OCI-LY7 (cell line): ENCODE measurements around the gene CACNA1D.

ENCODE experiments used
- CTCF ChIP-seq: fragments of 200-600 bp; sonication (generic); conservative IDR thresholded peaks from 2 replicates; pipeline ENCODE4 v1.5.1; 2014; ENCODE audit warnings: mild to moderate bottlenecking, antibody characterized with exemption, low read length, moderate library complexity, mixed read lengths
- EZH2phosphoT487 ChIP-seq: fragments of 200-600 bp; sonication (generic); IDR thresholded peaks from 2 replicates; pipeline ENCODE4 v1.6.1; 2018; ENCODE audit warnings: low read depth, borderline replicate concordance, mild to moderate bottlenecking, mixed run types, antibody characterized with exemption, low read length, moderate library complexity, mixed read lengths

GRCh38 chr3:53777468-53777867 is 283.1 kb downstream of the CACNA1D start:
- TF ChIP-seq CTCF (no peak), EZH2phosphoT487 (no peak)
